D721Med (cell line): Measurements from ENCODE around the gene MCEMP1.
A peak's percentile ranks its signal among the peaks of the same experiment; 100 is the strongest.

Experiments used
- DNase-seq: peaks from one replicate; pipeline ENCODE4 v3.0.0; 2011; ENCODE audit warnings: low spot score; ENCODE audit not compliant: insufficient read length
- FAIRE-seq: peaks from 2 replicates; lab custom pipeline; 2011; peaks lifted over from hg19 to GRCh38; lab: Jason Lieb, UNC
- CTCF ChIP-seq: IDR thresholded peaks from 2 replicates; pipeline ENCODE4 v1.5.1; 2012; ENCODE audit warnings: mild to moderate bottlenecking, control low read depth; ENCODE audit not compliant: insufficient read depth; ENCODE audit errors: missing control alignments

MCEMP1 gene

DNA sequence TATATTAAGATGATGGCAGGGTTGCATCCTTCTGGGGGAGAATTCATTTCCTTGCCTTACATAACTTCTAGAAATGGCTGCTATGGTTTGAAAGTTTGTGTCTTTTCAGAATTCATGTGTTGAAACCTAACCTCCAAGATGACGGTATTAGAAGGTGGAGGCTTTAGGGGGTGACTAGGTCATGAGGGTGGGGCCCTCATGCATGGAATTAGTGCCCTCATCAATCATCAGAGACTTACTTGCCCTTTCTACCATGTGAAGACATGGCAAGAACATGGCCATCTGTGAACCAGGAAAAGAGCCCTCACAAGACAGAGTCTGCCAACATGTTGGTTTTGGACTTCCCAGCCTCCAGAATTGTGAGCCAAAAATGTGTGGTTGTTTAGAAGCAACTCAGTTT lies 39.9 kb downstream of the MCEMP1 start:
- DNase-seq, result no peak
- no peak for TF ChIP-seq CTCF
- FAIRE-seq, result no peak

DNA sequence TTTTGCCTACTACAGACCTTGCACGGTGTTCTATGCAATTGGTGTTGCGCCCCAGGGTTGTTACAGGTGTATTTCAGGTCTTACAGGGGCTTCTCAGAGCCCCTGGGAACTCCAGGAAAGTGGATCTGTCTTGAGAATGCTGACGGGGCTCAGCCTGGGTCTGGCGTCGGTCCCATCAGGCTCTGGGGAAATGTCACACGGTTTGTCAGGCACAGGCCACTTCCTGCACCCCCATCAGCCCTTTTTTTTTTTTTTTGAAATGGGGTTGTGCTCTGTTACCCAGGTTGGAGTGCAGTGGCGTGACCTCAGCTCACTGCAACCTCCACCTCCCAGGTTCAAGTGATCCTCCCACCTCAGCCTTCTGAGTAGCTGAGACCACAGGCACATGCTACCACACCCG lies 41.8 kb downstream of the MCEMP1 start:
- DNase-seq, result no peak
- no peak for FAIRE-seq
- no peak for TF ChIP-seq CTCF

- no peak for FAIRE-seq
- TF ChIP-seq CTCF, result no peak
Observed at GRCh38 chr19:7720351-7720750, 43.5 kb downstream of the MCEMP1 start.

DNA sequence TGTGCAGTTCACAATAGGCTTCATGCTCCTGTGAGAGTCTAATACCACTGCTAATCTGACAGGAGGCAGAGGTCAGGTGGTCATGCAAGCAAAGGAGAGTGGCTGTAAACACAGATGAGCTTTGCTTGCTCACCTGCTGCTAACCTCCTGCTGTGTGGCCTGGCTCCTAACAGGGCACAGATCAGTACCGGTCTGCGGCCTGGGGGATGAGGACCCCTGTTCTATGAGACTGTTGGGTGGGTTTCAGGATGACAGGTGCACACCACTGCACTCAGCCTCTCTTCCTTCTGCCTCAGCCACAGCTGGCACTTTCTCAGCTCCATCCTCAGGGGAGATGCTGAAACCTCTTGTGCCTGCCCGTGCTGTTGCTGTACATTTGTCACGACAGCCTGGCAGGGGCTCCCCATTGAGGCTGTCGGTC lies 45.4 kb downstream of the MCEMP1 start:
- DNase-seq (no peak), FAIRE-seq (peak; percentile 78)
- no peak for TF ChIP-seq CTCF

More at GRCh38 chr19:7720351-7720750, 43.5 kb downstream of the MCEMP1 start:
- DNase-seq, result no peak

DNA sequence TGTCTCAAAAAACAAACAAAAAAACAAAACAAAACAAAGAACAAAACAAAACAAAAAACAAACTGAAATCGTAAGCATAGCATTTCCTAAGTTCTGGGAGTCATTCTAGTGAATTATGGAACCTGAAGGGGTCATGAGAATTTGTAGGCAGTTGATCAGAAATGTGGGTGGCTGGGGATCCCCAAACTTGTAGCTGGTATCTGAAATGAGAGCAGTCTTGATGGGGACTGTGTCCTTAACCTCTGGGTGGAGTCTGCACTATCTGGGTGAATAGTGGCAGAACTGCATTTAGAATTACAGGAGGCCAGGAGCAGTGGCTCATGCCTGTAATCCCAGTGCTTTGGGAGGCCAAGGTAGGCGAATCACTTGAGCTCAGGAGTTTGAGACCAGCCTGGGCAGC lies 48.9 kb downstream of the MCEMP1 start:
- no peak for FAIRE-seq
- no peak for DNase-seq
- TF ChIP-seq CTCF, result no peak

GRCh38 chr19:7729211-7729610 lies 52.3 kb downstream of the MCEMP1 start:
- TF ChIP-seq CTCF, result no peak
- FAIRE-seq (no peak), DNase-seq (no peak)
